ENCODE data around the gene TRMT1L. TPM values are rescaled to one million over a fixed set of nuclear protein-coding genes. Genes with fewer than 3 reads are reported as not detected.

The TRMT1L gene
- total and polyA plus RNA-seq, 10 of the 15 experiments (the other 5 are each of a cell fraction or from before 2014, with no cell fraction given), result 3.5 to 35.2 (median 16.9) TPM

- in situ Hi-C loops (cut with MboI) (no loop called here), intact Hi-C loops (cut with micrococcal nuclease; ENCODE audit: unreplicated experiment) (loop anchor here (5.0 kb wide), 3 partner anchors 111 to 401 kb away; partner anchors contain the start of genes IVNS1ABP and RNF2)
- Histone ChIP-seq H3K36me3 (ENCODE audit: control insufficient read depth in 2 of 2, insufficient read depth in 2 of 2, low read length in 1 of 2) (no peaks in the 10 kb centered on the region), H3K4me1 (ENCODE audit: control insufficient read depth, insufficient read depth, low read length) (peaks cover 18% of the 10 kb centered on the region; the same call in 1 of the 2 replicates), H3K4me3 (peak overlapping the region; percentile 73), H3K27ac (ENCODE audit: control insufficient read depth, insufficient read depth) (peak overlapping the region; percentile 94), H4K20me1 (ENCODE audit: control insufficient read depth, insufficient read depth) (no peaks in the 10 kb centered on the region), H3K4me2 (ENCODE audit: control insufficient read depth, insufficient read depth) (peak overlapping the region; percentile 94), H3K79me2 (ENCODE audit: control insufficient read depth, insufficient read depth, low read length) (peaks cover 24% of the 10 kb centered on the region), H2AFZ (ENCODE audit: control insufficient read depth, low read depth, low read length) (peak overlapping the region; percentile 98), H3K27me3 (replicated peaks in 1 of 2; ENCODE audit: control insufficient read depth in 2 of 2, insufficient read depth in 2 of 2, low read length in 1 of 2) (no peaks in the 10 kb centered on the region), H3K9ac (ENCODE audit: control insufficient read depth, insufficient read depth, low read length) (peak overlapping the region; percentile 66), H3K9me3 (replicated peaks; ENCODE audit: control insufficient read depth, insufficient read depth, low read length) (no peaks in the 10 kb centered on the region)
- CTCF ChIA-PET, result interaction anchor here (0.9 to 9.5 kb wide), 4 partner anchors 12 to 352 kb away, joined by 3 to 121 read pairs (median 4); no protein-coding TSS in a partner anchor
- ATAC-seq (no peak), FAIRE-seq (no peak), DNase-seq (ENCODE audit: low read depth, low spot score) (no peak)
- POLR2A ChIA-PET, result interaction anchor here (0.7 to 1.8 kb wide), 13 partner anchors 10 to 1215 kb away, joined by 3 to 7 read pairs (median 4); partner anchors contain the start of genes IVNS1ABP, NIBAN1 and RNF2
- 6% methylated on average over 19 of the region's 20 CpGs for WGBS (ENCODE audit: insufficient coverage, insufficient replicate concordance, low lambda C conversion rate, missing lambda C conversion rate)
- RAD21 ChIA-PET (ENCODE audit: unreplicated experiment), result interaction anchor here (0.7 to 5.6 kb wide), 10 partner anchors 11 to 438 kb away, joined by 3 to 65 read pairs (median 3); partner anchors contain the start of genes IVNS1ABP and RNF2
- TF ChIP-seq BCLAF1 (IDR thresholded peaks at IDR 0.05) (no peak), CBX5 (IDR thresholded peaks at IDR 0.05; ENCODE audit: low read depth) (no peak), RELA (IDR thresholded peaks at IDR 0.05; ENCODE audit: borderline replicate concordance, partially characterized antibody) (no peak), GATAD2B (conservative IDR thresholded peaks at IDR 0.05; ENCODE audit: low read depth) (peak; percentile 69; the same call in 1 of the 2 replicates), HDAC2 (IDR thresholded peaks at IDR 0.05) (no peak), POLR2A (IDR thresholded peaks at IDR 0.05; ENCODE audit: low read depth, low read length) (no peak), ZNF217 (IDR thresholded peaks at IDR 0.05) (no peak), NR2C1 (IDR thresholded peaks at IDR 0.05) (no peak), PKNOX1 (IDR thresholded peaks at IDR 0.05) (0 out of 2 replicates have a peak, but pooled peaks have one; percentile 5), RUNX3 (IDR thresholded peaks at IDR 0.05; ENCODE audit: low read length) (peak; percentile 25; the same call in 1 of the 2 replicates), MLLT1 (IDR thresholded peaks at IDR 0.05) (no peak), CEBPB (IDR thresholded peaks at IDR 0.05; ENCODE audit: borderline replicate concordance in 1 of 2, low read depth in 2 of 2, low read length in 2 of 2) (no peak), DPF2 (IDR thresholded peaks at IDR 0.05) (peak; percentile 47; the same call in 1 of the 2 replicates), RB1 (IDR thresholded peaks at IDR 0.05; ENCODE audit: borderline replicate concordance) (no peak), ASH2L (IDR thresholded peaks at IDR 0.05; ENCODE audit: borderline replicate concordance, low read depth) (no peak)
- SMC1A ChIA-PET (ENCODE audit: uncharacterized antibody, unreplicated experiment), result interaction anchor here (0.8 to 4.1 kb wide), 6 partner anchors 11 to 438 kb away, joined by 3 to 39 read pairs (median 5); partner anchors contain the start of gene RNF2
- BruUV-seq (replicated peaks), result TSS peak; percentile 85
Observed at GRCh38 chr1:185157599-185158412, 1.1 kb upstream of the TRMT1L start.
